HTERT RPE-1 (cell line): Measurements from ENCODE around the gene DFFA.
"Not testable (repeated sequence)": the region's sequence is repeated elsewhere in the genome, so short reads cannot be mapped to it uniquely, and the experiment has no call there.

ENCODE experiments used
- in situ Hi-C: fragments of 300-500 bp; cut with MboI; formaldehyde crosslinking; loops from 4 replicates; pipeline ENCODE4 v1.14.3; 2020; ENCODE audit warnings: low sequenced_read_pairs

The DFFA gene

DNA sequence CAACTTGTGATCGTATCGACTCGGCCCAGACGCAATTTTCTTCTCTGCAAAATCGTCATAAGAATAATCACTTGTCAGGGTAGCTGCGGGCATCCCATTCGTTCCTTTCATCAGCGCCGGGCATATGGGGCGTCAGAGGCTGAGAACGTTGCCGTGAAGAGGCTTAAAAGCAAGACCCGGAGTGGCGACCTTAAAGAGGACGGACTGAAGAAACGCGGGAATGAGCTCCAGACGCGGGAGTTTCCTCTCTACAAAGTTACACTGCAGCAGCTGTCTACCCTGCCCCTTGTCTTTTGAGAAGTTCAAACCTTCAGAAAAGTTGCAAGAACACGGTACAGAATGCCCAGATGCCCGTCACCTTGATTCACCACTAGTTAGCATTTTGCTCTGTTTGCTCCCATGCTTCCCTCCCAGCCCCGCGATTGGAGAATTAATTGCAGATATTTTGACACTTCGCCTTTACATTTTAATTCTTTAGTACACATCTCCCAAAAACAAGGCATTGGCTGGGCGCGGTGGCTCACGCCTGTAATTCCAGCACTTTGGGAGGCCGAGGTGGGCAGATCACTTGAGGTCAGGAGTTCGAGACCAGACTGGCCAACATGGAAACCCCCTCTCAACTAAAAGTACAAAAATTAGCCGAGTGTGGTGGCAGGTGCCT lies 41.1 kb downstream of the DFFA start:
- in situ Hi-C loops: no loop called here

DNA sequence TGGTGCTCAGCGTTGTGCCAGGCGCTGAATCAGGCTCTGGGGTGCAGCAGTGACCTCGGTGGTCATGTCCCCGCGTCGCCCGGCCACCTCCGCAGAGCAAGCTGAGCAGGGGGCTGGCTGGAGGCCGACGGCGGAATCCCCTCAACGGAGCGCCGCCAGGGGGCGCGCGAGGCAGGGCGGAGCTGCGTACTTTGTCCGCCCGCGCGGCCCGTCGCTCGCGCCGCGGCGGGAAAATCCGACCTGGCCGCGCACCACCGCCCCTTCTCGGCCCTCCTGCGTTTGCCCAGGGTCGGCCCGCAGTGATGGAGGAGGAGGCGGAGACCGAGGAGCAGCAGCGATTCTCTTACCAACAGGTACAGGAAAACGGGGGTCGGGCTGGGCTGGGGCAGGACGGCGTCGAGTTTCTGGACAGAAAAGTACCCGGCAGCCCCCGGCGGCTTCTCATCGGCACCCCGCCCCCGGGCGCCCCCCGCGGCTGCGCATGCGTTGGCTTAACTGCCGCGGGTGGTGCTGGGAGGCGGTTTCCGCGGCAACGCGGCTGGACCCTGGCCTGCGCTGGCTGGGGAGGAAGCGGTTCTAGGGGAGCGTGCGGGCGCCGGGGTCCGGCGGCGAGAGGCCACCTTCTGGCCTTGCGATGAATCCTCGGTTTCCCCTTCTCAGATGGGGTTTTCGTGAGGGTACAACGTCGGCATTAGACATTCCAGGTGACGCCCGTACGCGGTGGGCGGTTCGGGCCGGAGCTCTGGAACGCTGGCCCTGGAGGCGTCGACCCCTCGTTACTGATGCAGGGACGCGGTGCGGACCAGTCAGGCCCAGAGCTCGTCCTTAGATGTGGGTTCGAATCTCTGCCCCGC lies 41.9 kb downstream of the DFFA start, which contains the start of gene CENPS:
Gene CENPS (plus strand): TSS at position 218 of the 854 bp plus-strand sequence. CDS start 85 bp downstream, at position 303.
- in situ Hi-C loops: no loop called here

DNA sequence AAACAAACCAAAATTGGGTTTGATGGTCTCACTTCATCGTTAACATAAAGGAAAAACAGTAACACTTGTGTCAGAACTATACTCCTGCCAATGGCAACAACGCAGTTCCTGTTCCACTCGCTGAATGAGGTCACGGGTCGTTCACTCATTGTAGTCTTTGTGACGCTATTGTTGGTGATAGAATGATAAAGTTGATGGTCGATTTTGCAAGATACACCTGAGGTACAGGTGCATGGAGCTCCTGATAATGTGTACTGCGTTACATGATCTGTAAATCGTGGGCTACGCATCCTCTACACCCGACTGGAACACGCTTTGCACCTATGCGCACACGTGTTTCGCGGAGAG lies 42.5 kb downstream of the DFFA start:
- in situ Hi-C loops: no loop called here

DNA sequence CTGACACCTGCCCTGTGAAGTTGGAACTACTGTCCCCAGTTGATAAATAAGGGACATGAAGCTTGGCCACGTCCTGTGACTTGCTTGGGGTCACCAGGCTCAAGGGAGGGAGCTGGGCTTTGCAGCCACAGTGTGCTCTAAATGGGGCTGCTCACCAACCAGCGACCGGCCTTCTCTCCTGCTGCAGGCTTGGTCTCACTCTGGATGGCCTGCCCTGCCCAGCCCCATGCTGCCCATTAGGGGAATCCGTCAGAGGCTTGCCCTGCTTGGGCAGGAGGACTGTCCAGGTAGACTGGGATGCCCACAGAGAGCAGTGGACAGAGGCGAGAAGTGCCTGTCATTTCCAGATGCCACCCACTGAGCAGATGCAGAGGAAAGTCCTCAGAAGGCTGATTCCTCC lies 43.3 kb downstream of the DFFA start:
- in situ Hi-C loops: no loop called here

DNA sequence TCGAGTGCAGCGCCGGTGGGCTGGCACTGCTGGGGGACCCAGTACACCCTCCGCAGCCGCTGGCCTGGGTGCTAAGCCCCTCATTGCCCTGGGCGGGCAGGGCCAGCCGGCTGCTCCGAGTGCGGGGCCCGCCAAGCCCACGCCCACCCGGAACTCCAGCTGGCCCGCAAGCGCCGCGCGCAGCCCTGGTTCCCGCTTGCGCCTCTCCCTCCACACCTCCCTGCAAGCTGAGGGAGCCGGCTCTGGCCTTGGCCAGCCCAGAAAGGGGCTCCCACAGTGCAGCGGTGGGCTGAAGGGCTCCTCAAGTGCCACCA lies 45.8 kb downstream of the DFFA start:
- in situ Hi-C loops: not testable (repeated sequence)

DNA sequence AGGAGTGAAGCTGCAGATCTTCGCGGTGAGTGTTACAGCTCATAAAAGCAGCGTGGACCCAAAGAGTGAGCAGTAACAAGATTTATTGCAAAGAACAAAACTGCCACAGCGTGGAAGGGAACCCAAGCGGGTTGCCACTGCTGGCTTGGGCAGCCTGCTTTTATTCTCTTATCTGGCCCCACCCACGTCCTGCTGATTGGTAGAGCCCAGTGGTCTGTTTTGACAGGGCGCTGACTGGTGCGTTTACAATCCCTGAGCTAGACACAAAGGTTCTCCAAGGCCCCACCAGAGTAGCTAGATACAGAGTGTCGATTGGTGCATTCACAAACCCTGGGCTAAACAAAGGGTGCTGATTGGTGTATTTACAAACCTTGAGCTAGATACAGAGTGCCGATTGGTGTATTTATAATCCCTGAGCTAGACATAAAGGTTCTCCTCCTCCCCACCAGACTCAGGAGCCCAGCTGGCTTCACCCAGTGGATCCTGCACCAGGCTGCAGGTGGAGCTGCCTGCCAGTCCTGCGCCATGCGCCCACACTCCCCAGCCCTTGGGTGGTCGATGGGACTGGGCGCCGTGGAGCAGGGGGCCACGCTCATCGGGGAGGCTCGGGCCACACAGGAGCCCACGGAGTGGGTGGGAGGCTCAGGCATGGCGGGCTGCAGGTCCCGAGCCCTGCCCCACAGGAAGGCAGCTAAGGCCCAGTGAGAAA lies 46.3 kb downstream of the DFFA start:
- in situ Hi-C loops: not testable (repeated sequence)

DNA sequence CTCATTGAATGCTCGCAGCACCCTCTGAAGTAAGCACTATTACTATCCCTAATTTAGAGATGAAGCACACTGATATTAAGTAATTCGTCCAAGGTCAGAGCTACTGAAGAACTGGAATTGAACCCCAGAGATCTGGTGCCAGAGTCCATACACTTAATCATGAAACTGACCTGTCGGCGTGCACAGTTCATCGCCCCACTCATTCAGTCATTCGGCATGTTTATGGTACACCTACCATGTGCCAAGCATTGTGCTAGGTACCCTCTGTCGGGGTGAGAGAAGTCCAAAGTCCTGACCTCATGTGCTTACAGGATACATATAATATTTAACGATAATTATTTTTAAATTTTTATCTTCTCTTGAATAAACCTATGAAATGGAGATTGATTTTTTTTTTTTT lies 47.7 kb downstream of the DFFA start:
- in situ Hi-C loops: no loop called here

DNA sequence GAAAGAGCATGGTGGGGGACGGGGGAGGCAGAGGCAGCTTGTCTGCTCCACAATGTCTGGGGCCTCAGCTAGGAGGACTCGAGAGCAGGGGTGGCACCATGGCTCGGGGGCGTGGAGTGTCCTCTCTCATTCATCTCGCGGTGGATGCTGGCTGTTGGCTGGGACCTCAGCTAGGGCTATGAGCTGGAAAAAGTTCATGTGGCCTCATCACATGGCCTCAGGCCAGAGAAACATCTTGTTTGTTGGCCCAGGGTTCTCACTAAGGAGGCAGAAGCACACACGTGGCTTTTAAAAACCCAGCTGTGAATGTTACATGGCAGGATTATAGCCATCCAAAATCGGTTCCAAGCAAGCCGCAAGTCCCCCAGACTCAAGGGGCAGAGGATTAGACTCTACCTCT lies 48.3 kb downstream of the DFFA start:
- in situ Hi-C loops: no loop called here

DNA sequence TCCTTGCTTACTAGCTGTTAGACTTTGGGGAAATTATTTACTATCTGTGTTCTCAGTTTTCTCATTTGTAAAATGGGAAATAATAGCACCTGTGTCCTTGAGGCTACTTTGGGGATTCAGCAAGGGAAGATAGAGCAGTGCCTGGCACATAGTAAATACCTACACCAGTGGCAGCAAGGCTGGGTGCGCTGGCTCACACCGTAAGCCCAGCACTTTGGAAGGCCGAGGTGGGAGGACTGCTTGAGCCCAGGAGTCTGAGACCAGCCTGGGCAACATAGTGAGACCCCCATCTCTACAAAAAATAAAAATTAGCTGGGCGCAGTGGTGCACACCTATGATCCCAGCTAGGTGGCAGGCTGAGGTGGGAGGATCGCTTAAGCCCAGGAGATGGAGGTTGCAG lies 50.7 kb downstream of the DFFA start:
- in situ Hi-C loops: no loop called here

DNA sequence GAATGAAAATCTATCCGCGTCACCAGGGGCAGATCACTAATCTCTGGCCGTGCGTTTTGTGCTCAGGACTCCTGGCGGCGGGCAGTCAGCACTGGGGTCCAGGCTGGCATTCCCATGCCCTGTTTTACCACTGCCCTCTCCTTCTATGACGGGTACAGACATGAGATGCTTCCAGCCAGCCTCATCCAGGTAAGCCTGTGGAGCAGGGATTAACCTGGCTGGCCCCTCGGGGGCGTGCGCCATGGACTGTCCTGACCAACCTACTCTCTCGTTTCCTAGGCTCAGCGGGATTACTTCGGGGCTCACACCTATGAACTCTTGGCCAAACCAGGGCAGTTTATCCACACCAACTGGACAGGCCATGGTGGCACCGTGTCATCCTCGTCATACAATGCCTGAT lies 53.0 kb downstream of the DFFA start:
- in situ Hi-C loops: no loop called here

DNA sequence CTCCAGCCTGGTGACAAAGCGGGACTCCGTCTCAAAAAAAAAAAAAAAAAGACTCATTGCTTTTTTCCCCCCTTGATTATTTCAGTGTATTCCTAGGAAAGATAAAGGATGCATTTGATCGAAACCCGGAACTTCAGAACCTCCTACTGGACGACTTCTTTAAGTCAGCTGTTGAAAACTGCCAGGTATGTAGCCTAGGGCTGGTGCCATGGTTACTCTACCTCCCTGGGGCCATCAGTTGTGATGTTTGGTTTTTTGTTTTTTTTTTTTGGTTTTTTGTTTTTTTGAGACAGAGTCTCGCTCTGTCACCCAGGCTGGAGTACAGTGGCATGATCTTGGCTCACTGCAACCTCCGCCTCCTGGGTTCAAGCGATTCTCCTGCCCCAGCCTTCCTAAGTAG lies 53.6 kb downstream of the DFFA start:
- in situ Hi-C loops: not testable (repeated sequence)

DNA sequence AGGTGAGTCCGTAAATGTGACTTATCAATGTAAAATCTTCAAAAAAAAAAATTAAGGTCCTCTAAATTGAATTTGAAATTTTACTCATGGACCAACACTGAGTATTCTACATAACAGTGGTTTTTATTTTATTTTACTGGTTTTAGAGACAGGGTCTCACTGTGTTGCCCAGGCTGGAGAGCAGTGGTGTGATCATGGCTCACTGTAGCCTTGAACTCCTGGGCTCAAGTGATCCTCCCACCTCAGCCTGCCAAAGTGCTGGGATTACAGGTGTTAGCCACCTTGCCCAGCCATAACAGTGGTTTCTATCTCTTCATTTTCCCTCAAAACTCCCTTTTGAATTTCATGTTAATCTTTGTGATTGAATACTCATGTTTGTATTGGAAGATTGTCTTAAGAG lies 56.4 kb downstream of the DFFA start:
- in situ Hi-C loops: not testable (repeated sequence)

DNA sequence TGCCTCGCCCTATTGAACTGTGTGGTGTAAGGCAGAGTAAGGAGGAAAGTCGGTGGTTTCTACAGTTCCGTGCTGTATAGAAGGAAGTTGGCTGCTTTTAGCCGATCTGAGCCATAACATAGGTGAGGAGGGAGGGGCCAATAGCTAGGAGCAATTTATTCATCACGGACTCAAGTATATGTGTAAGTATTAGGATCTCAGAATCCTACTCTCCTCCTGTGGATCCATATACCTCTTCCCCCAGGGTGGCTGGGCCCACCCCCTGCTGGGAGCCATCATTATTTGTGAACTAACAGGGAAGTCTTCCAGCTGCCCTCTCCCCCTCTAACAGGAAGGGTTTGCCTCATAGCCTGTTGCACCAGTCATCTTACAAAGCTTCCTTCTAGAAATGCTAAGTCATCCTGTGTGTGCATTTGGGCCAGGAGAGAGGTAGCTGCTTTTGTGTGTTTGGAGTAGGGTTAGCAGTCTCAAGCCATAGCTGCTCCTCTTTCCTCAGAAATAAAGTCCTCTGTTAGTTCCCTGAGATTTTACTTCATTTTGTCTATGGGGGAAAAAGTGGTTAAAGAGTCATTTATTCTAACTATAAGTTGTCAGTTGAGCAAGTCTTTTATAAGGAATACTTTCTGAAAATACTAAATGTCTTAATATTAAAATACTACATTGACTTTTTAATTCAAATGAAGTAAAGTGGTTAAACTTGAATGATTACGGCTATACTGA lies 57.0 kb downstream of the DFFA start:
- in situ Hi-C loops: no loop called here

DNA sequence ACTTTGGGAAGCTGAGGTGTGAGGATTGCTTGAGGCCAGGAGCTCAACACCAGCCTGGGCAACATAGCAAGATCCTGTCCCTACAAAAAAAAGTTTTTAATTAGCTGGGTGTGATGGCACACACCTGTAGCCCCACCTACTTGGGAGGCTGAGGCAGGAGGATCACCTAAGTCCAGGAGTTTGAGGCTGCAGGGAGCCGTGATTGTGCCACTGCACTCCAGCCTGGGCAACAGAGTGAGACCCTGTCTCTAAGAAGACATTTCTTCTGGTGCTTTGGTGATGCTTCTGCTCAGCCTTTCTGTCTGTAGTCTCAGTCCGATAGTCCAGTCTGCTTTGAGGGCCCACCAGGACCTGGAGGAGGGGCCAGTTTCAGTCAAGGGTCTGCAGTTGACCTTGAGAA lies 65.1 kb downstream of the DFFA start:
- in situ Hi-C loops: no loop called here
